AG09309 (cell line): Measurements from ENCODE around the gene EHMT1.
"Not testable (repeated sequence)": the region's sequence is repeated elsewhere in the genome, so short reads cannot be mapped to it uniquely, and the experiment has no call there.

Source experiments
- DNase-seq: peaks from one replicate; pipeline ENCODE4 v3.0.0-alpha.2; 2010; ENCODE audit warnings: low read depth
- H3K4me3 ChIP-seq: 2 replicates; pipeline ENCODE4 v1.5.1; 2011; ENCODE audit warnings: mild to moderate bottlenecking, low read depth, low read length, moderate library complexity; ENCODE audit not compliant: control insufficient read depth
- TF ChIP-seq, protein P1 (sequence below): IDR thresholded peaks from 2 replicates; pipeline ENCODE4 v1.5.1; 2011; ENCODE audit warnings: mild to moderate bottlenecking, low read depth, low read length, inconsistent platforms; ENCODE audit not compliant: insufficient read depth, control insufficient read depth; ENCODE audit errors: missing control alignments

The EHMT1 gene

DNA sequence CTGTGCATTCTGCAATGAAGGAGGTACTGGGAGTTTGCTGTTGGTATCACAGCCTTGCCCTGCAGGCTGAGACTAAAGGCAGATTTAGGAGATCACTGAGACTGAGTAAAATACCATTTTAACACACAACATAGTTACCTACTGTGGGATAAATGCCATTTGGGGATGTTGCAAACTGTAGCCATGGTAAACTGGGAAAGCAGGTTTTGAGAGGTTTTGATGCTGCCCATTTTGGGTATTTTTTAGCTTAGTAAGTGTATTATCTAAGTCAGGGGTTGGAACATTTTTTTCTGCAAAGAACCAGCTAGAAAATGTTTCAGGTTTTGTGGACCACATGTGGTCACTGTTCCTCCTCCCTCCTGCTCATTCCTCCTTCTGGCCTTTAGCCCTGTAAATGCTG lies 108.9 kb downstream of the EHMT1 start:
- TF ChIP-seq, protein P1, sequence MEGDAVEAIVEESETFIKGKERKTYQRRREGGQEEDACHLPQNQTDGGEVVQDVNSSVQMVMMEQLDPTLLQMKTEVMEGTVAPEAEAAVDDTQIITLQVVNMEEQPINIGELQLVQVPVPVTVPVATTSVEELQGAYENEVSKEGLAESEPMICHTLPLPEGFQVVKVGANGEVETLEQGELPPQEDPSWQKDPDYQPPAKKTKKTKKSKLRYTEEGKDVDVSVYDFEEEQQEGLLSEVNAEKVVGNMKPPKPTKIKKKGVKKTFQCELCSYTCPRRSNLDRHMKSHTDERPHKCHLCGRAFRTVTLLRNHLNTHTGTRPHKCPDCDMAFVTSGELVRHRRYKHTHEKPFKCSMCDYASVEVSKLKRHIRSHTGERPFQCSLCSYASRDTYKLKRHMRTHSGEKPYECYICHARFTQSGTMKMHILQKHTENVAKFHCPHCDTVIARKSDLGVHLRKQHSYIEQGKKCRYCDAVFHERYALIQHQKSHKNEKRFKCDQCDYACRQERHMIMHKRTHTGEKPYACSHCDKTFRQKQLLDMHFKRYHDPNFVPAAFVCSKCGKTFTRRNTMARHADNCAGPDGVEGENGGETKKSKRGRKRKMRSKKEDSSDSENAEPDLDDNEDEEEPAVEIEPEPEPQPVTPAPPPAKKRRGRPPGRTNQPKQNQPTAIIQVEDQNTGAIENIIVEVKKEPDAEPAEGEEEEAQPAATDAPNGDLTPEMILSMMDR: no peak
- DNase-seq: no peak
- no peak overlapping the region for H3K4me3 ChIP-seq

DNA sequence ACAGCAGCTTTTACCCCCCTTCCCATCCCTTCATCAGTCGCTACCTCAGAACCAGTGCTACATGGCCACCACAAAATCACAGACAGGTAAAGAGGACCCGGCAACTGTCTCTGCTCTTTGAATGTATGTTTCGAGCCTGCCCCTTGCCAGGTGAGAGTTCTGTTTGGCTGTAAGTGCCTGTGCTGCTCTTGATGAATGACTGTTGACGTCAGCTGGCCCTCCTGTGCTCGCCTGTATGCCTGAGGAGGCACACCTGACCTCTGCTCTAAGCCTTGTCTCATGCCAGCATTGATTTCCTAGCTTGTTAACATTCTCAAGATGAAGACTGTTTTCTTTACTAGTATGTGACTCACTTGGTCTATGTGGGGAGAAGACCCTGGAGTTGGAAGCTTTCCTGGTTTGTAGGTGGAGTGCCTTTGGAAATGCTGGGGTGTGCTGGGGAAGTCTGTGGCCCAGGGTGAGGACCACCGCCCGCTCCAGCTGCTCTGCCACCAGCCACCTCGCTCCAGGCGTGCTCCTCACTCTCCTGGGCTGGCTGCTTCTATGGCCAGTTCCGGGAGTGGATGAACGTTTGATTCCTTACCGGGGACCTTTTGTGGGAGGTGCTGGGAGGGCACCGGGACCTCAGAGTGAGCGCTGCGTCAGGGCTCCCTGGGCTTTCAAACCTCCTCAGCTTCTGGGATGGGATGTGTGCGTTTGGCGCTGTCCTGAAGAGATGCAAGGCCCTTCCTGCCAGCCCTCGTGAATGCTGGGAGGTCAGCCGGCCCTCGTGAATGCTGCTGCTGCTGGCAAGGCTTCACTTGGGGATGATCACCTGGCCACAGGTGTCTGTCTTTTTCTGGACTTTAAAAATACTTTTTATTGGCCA lies 109.9 kb downstream of the EHMT1 start:
- no peak for DNase-seq
- TF ChIP-seq, protein P1: no peak
- H3K4me3 ChIP-seq: no peak overlapping the region

DNA sequence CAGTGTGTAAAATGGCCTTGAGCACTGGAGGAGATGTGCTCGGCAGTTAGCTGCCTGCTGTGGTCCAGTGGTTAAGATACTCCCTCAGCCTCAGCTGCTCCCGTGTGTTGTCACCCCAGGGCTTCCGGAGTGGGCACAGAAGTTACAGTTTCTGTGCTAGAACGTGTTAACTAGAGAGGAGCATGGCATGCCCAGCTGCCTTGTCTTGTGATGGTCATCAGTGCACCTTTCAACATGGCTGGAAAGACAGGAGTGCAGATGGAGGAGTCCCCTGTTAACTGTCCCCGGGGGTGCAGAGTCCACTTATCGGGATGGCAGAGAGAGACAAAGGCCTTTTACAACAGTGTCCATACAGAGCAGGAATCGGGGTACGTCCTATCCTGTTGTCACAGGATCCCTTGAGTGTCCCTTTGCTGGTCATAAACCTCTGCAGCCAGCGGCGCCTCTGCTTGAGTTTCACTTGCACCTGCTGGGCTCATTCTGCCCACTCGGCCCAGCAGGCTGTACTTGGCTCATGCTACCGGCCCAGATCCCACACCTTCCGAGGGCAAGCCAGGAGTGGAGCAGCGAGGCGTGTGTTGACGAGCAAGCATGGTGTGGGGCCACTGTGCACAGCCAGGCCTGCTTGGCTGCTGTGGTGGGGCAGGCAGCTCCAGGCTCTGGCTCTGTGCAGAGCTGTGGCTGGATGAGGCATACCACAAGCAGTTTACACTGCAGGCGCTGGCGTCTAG lies 112.6 kb downstream of the EHMT1 start:
- H3K4me3 ChIP-seq: no peak overlapping the region
- TF ChIP-seq, protein P1: no peak
- DNase-seq: no peak

DNA sequence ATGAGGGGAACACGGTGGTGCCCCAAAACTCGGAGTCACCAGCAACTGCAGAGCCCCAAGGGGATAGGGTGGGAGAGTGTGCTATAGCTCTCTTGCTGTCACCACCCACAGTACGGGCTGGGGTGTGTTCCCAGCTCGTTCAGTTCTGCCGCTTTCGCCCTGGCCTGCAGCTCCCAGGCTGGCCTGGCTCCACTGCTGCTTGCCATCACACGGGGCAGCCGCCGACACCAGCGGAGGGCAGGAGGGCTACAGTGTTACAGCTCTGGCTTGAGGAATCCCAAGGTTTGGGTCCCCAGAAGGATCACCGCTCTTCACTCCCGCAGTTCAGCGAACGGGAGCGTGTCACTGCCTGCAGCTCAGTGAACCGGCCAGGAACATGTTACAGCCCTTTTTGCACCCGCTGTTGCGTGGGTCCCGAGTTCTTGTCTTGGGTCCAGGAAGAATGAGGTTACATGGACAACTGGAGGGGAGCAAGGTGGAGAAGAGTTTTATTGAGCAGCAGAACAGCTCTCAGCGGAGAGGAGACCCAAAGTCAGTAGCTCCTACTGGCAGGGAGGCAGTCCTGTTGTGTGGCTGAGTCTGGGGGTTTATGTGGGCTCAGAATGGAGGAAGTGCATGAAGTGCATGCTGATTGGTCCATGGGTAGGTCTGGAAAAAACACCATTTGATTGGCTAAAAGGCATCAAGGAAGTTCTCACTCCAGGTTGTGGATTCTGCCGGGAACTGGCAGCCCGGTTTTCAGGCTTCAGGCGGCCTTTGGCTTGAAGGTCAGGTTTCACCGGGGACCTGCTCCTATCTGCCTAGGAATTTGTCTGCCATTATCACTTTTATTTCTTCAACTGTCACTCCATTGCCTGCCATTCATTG lies 113.4 kb downstream of the EHMT1 start:
- TF ChIP-seq, protein P1: no peak
- DNase-seq: no peak
- H3K4me3 ChIP-seq: no peak overlapping the region

DNA sequence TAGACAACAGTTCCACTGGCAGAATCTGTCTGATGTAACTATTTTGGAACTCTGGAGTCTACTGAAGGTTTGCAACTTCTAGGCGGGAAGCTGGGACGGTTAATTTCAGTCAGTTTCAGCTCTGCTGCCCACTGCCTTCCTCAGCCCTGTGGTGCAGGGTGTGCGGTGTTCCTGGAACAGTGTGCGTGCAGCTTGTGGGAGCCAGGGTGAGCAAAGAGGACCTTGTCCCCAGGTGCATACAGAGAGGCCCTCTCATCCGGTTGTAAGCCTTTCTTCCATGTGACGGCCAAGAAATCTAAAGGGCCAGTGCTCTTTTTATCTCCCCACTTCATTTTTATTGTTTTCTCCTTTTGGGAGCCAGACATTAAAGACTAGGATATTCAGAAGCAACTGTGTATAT lies 114.6 kb downstream of the EHMT1 start:
- no peak for DNase-seq
- H3K4me3 ChIP-seq: no peak overlapping the region
- TF ChIP-seq, protein P1: no peak

DNA sequence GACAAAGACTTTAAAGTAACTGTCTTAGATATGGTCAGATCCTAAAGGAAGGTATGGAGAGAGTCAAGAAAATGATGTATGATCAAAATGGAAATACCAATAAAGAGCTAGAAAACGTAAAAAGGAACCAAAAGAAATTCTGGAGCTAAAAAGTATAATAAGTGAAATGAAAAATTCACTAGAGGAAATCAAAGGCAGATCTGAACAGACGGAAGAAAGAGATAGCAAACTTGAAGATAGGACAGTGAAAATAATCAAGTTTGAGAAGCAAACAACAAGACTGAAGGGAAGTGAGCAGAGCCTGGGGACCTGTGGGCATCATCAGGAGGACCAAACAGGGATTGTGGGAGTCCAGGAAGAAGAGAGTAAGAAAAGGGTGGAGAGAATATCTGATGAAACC lies 115.4 kb downstream of the EHMT1 start:
- DNase-seq: no peak
- TF ChIP-seq, protein P1: no peak
- H3K4me3 ChIP-seq: no peak overlapping the region

DNA sequence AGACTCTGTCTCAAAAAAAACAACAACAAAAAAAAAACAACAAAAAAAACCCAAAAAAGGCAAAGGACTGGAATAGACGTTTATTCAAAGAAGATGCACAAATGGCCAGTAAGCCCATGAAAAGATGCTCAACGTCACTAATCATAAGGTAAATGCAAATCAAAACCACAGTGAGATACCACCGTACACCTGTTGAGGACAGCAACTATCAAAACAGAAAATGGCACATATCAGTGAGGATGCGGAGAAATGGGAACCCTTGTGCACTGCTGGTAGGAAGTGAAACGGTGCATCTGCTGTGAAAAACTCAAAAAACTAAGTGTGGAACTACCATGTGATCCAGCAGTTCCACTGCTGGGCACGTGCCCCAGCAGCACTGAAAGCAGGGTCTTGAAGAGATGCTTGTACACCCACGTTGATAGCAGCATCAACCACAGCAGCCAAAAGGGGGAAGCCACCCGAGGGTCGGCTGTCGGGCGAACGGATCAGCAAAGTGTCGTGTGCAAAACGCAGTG lies 119.4 kb downstream of the EHMT1 start:
- not testable (repeated sequence) for DNase-seq, H3K4me3 ChIP-seq
